PC-9 (cell line): ENCODE measurements around the gene TCN1. TPM values are rescaled to one million over a fixed set of nuclear protein-coding genes. Genes with fewer than 3 reads are reported as not detected.
"Not testable (repeated sequence)": the region's sequence is repeated elsewhere in the genome, so short reads cannot be mapped to it uniquely, and the experiment has no call there.

ENCODE experiments used
- BruUV-seq: library from RNA; stranded (reverse); fragments of 400-500 nt; replicated peaks from 2 replicates; lab custom pipeline; 2021; lab: Mats Ljungman, UMichigan
- CTCF ChIA-PET: fragments of 300-600 bp; sonication (Branson Sonifier 250); formaldehyde crosslinking; loops from one replicate; lab custom pipeline; 2022; ENCODE audit warnings: antibody characterized with exemption; lab: Charles Lee
- POLR2A ChIA-PET: fragments of 300-600 bp; sonication (Branson Sonifier 250); formaldehyde crosslinking; loops from one replicate; lab custom pipeline; 2022; ENCODE audit warnings: antibody characterized with exemption; ENCODE audit not compliant: unreplicated experiment; lab: Charles Lee
- DNase-seq, 2 experiments: peaks; one replicate each; pipeline versions ENCODE4 v3.0.0 to v3.0.0-alpha.2; 2015 to 2022; ENCODE audit warnings: mixed read lengths in 1 of 2
- H2AFZ ChIP-seq: fragments of 200-600 bp; sonication (generic); 2 replicates; pipeline ENCODE4 v1.8.1; 2017; ENCODE audit warnings: antibody characterized with exemption
- H3F3A ChIP-seq: fragments of 200-600 bp; sonication (generic); 2 replicates; pipeline ENCODE4 v1.8.1; 2017; ENCODE audit warnings: antibody characterized with exemption, mild to moderate bottlenecking, low read depth; ENCODE audit not compliant: insufficient read depth
- H3K27ac ChIP-seq: fragments of 200-600 bp; sonication (generic); 2 replicates; pipeline ENCODE4 v1.6.1; 2016; ENCODE audit warnings: mixed run types
- H3K27me3 ChIP-seq: fragments of 200-600 bp; sonication (generic); 2 replicates; pipeline ENCODE4 v1.6.1; 2016; ENCODE audit warnings: low read depth, mixed run types; ENCODE audit not compliant: insufficient read depth
- H3K36me3 ChIP-seq: fragments of 200-600 bp; sonication (generic); 2 replicates; pipeline ENCODE4 v1.6.1; 2016; ENCODE audit warnings: low read depth, mixed run types
- H3K4me1 ChIP-seq: fragments of 200-600 bp; sonication (generic); replicated peaks from 2 replicates; pipeline ENCODE4 v1.6.1; 2016; ENCODE audit warnings: mixed run types; ENCODE audit not compliant: insufficient read depth
- H3K4me2 ChIP-seq: fragments of 200-600 bp; sonication (generic); 2 replicates; pipeline ENCODE4 v1.6.1; 2017; ENCODE audit warnings: mixed run types
- H3K4me3 ChIP-seq: fragments of 200-600 bp; sonication (generic); 2 replicates; pipeline ENCODE4 v1.6.1; 2016; ENCODE audit warnings: mixed run types
- H3K79me2 ChIP-seq: fragments of 200-600 bp; sonication (generic); 2 replicates; pipeline ENCODE4 v1.6.1; 2017; ENCODE audit warnings: low read depth, mixed run types
- H3K9me2 ChIP-seq: fragments of 200-600 bp; sonication (generic); 2 replicates; pipeline ENCODE4 v1.8.1; 2017; ENCODE audit warnings: mild to moderate bottlenecking; ENCODE audit not compliant: insufficient read depth
- H3K9me3 ChIP-seq: fragments of 200-600 bp; sonication (generic); 2 replicates; pipeline ENCODE4 v1.8.1; 2016; ENCODE audit warnings: low read depth; ENCODE audit not compliant: insufficient read depth
- H4K20me1 ChIP-seq: fragments of 200-600 bp; sonication (generic); 2 replicates; pipeline ENCODE4 v1.8.1; 2017; ENCODE audit not compliant: insufficient read depth
- CTCF ChIP-seq: fragments of 200-600 bp; sonication (generic); conservative IDR thresholded peaks from 2 replicates; pipeline ENCODE4 v1.6.1; 2017; ENCODE audit warnings: mixed run types, antibody characterized with exemption, mild to moderate bottlenecking, moderate library complexity
- EZH2 ChIP-seq: fragments of 200-600 bp; sonication (generic); IDR thresholded peaks from 2 replicates; pipeline ENCODE4 v1.8.0; 2017; ENCODE audit warnings: antibody characterized with exemption, low read depth
- intact Hi-C: fragments of 100-400 bp; cut with micrococcal nuclease; formaldehyde crosslinking; loops from one replicate; pipeline ENCODE4 v1.10.0; 2022; ENCODE audit not compliant: unreplicated experiment
- total RNA-seq: library from RNA; stranded (reverse); gene quantifications from 2 replicates; pipeline ENCODE4 v1.2.3, GENCODE V29; 2021

The TCN1 gene
- total RNA-seq, 1 experiment from 2014 or later: 1.4 TPM

- H3K4me3 ChIP-seq: no peak overlapping the region
- H3K27ac ChIP-seq: no peak overlapping the region
- intact Hi-C loops: loop anchor here (5.0 kb wide), 1 partner anchor 776 kb away; no protein-coding TSS in a partner anchor
- TF ChIP-seq CTCF: no peak
- no peak for TF ChIP-seq EZH2
- ChIA-PET CTCF (no interaction called here), POLR2A (no interaction called here)
- no peaks in the 10 kb centered on the region for H3K9me3 ChIP-seq
- no peak for DNase-seq
- H3F3A ChIP-seq: no peaks in the 10 kb centered on the region
- H2AFZ ChIP-seq: no peak overlapping the region
- no peaks in the 10 kb centered on the region for H3K27me3 ChIP-seq
- no peaks in the 10 kb centered on the region for H3K79me2 ChIP-seq
- H4K20me1 ChIP-seq: no peaks in the 10 kb centered on the region
- H3K4me2 ChIP-seq: no peak overlapping the region
- H3K4me1 ChIP-seq: no peaks in the 10 kb centered on the region
- no peaks in the 10 kb centered on the region for H3K9me2 ChIP-seq
- H3K36me3 ChIP-seq: no peaks in the 10 kb centered on the region
- BruUV-seq: no TSS peak
These were observed 47.7 kb downstream of the TCN1 start for GRCh38 chr11:59818572-59818971.

- CTCF ChIA-PET: interaction anchor here (0.6 to 2.4 kb wide), 2 partner anchors 8 to 102 kb away, joined by 4 to 10 read pairs; no protein-coding TSS in a partner anchor
- H2AFZ ChIP-seq, H3K9me2 ChIP-seq, H3K4me2 ChIP-seq, BruUV-seq, POLR2A ChIA-PET, H3K27ac ChIP-seq, H3K9me3 ChIP-seq, H3K4me3 ChIP-seq, H3K4me1 ChIP-seq, H3K79me2 ChIP-seq, H3K27me3 ChIP-seq, H3F3A ChIP-seq, H4K20me1 ChIP-seq, DNase-seq, H3K36me3 ChIP-seq: not testable (repeated sequence)
- intact Hi-C loops: loop anchor here (5.0 kb wide), 1 partner anchor 774 kb away; no protein-coding TSS in a partner anchor
These were observed 49.9 kb downstream of the TCN1 start for GRCh38 chr11:59816434-59816833.

DNA sequence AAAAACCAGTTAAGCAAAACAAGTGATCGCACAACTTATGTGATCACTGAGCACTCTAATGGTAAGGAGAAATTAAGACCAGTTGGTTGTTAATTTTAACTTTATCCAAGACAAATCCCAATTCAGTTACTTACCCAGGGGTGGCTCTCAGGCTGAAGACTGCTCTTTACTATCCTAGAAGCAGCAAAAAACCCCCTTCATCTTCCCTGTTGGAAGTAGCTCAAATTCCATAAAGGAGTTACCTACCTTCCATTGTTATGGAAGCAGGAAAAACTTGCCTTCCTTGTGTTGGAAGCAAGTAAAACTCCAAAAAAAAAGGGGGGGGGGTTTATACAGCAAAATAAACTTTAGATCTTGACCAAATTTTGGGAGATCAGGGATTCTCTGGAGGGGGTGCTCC lies 50.5 kb downstream of the TCN1 start:
- Histone ChIP-seq H4K20me1 (no peaks in the 10 kb centered on the region), H3K27me3 (no peaks in the 10 kb centered on the region), H3K9me3 (no peaks in the 10 kb centered on the region), H3F3A (peaks cover 8% of the 10 kb centered on the region; the same call in 1 of the 2 replicates), H3K36me3 (no peaks in the 10 kb centered on the region), H3K4me2 (no peak overlapping the region), H3K4me1 (peaks cover 5% of the 10 kb centered on the region; the same call in 1 of the 2 replicates), H3K9me2 (no peaks in the 10 kb centered on the region), H3K4me3 (no peak overlapping the region), H2AFZ (no peak overlapping the region), H3K79me2 (no peaks in the 10 kb centered on the region), H3K27ac (no peak overlapping the region)
- ChIA-PET CTCF (interaction anchor here (0.6 kb wide), 2 partner anchors 9 to 113 kb away, joined by 3 to 4 read pairs; no protein-coding TSS in a partner anchor), POLR2A (no interaction called here)
- no TSS peak for BruUV-seq
- intact Hi-C loops: loop anchor here (5.0 kb wide), 1 partner anchor 773 kb away; no protein-coding TSS in a partner anchor
- no peak for TF ChIP-seq CTCF
- no peak for TF ChIP-seq EZH2
- no peak for DNase-seq
